ENCODE measurements around the gene PRR36.

PRR36 gene

DNA sequence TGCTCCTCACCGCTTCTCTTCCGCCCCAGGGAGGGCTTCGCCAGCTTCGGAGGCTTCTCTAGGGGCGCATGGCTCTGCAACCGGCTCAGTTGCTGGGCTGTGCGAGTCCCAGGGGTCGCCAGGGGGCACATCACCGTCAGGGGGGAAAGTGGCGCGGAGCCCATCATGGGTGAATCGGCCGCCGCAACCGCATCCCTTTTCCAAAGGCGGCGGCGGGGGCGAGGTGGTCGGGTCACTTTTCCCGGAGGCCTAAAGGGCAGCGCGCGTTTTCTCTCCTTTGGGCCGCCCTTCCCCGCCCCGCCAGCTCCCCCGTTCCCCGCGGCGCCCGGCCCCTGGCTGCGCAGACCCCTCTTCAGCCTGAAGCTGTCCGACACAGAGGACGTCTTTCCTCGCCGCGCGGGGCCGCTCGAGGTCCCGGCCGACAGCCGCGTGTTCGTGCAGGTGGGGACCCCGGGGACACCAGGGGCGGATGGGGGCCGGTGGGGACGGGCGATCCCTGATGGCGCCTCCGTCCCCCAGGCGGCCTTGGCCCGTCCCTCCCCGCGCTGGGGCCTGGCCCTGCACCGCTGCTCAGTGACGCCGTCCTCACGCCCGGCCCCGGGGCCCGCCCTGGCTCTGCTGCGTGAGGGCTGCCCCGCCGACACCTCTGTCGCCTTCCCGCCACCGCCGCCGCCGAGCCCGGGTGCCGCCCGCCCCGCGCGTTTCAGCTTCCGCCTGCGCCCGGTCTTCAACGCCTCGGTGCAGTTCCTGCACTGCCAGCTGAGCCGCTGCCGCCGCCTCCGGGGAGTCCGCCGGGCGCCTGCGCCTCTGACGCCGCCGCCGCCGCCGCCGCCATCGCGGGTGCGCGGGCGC is 42.1 kb upstream of the PRR36 start:
- TF ChIP-seq, protein P1, sequence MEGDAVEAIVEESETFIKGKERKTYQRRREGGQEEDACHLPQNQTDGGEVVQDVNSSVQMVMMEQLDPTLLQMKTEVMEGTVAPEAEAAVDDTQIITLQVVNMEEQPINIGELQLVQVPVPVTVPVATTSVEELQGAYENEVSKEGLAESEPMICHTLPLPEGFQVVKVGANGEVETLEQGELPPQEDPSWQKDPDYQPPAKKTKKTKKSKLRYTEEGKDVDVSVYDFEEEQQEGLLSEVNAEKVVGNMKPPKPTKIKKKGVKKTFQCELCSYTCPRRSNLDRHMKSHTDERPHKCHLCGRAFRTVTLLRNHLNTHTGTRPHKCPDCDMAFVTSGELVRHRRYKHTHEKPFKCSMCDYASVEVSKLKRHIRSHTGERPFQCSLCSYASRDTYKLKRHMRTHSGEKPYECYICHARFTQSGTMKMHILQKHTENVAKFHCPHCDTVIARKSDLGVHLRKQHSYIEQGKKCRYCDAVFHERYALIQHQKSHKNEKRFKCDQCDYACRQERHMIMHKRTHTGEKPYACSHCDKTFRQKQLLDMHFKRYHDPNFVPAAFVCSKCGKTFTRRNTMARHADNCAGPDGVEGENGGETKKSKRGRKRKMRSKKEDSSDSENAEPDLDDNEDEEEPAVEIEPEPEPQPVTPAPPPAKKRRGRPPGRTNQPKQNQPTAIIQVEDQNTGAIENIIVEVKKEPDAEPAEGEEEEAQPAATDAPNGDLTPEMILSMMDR (IDR thresholded peaks at IDR 0.05; ENCODE audit: extremely low read depth, insufficient read depth, missing control alignments), result no peak
- peak; percentile 75 for DNase-seq (ENCODE audit: low spot score)
- in situ Hi-C loops (cut with MboI; ENCODE audit: low pct_unique_long_range_greater_than_20kb, low sequenced_read_pairs, unreplicated experiment), result no loop called here

DNA sequence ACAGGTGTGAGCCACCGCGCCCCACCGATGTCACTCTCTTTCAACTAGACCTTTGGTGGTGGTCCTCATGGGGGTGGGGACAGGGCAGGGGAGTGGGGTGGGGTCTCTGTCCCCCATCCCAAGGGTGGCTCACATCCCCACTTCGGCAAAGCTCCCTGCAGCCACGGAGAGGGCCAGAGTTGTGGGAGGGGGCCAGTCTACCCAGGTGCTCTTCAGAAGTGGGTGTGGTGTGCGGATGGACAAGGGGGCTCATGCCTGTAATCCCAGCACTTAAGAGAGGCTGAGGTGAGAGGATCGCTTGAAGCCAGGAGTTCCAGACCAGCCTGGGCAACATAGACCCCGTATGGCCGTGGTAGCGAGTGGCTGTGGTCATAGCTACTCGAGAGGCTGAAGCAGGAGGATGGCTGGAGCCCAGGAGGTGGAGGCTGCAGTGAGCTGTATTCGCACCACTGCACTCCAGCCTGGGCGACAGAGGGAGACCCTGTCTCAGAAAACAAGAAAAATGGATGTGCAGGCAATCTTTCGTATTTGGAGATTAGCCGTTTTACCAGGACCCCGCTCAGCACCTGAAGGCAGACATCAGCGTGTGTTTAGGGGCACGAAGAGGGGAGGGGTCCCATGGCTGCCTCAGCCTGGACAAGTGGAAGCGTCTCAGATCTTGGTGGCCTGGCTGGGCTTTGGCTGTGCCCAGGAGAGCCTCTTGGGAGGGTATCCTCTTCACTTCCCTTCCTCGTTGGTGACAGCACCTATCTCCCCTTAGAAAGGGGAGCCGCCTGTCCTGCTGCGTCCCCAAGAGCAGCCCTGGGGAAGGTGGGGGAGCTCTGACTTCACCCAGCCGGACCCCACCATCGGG is 41.3 kb upstream of the PRR36 start:
- in situ Hi-C loops (cut with MboI; ENCODE audit: low pct_unique_long_range_greater_than_20kb, low sequenced_read_pairs, unreplicated experiment), result no loop called here

DNA sequence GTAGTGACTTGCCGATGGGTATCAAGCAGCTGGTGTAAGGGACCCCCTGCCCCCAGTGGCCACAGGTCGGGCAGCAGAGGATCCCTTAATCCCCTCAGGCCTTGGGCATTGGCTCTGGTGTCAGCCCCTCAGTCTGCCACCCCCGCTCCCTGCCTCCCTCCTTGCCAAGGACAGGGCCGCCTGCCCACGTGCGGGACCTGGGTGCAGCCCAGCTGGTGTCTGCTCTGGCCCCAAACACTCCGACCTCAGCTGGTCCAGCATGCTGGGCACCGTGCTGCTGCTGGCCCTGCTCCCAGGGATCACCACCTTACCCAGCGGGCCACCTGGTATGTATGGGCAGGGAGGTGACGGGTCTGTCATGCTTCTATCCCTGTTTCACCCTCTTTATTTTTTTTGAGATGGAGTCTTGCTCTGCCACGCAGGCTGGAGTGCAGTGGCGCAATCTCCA is 40.4 kb upstream of the PRR36 start, which contains the start of gene TGFBR3L:
TGFBR3L (plus strand) TSS at position 233 of the 448 bp plus-strand sequence.
- TF ChIP-seq, protein P1 (IDR thresholded peaks at IDR 0.05; ENCODE audit: extremely low read depth, insufficient read depth, missing control alignments), result no peak
- in situ Hi-C loops (cut with MboI; ENCODE audit: low pct_unique_long_range_greater_than_20kb, low sequenced_read_pairs, unreplicated experiment), result no loop called here
- DNase-seq (ENCODE audit: low spot score), result no peak

More for the DNA sequence above, 41.3 kb upstream of the PRR36 start:
- DNase-seq (ENCODE audit: low spot score), result no peak
- TF ChIP-seq, protein P1 (IDR thresholded peaks at IDR 0.05; ENCODE audit: extremely low read depth, insufficient read depth, missing control alignments), result no peak

DNA sequence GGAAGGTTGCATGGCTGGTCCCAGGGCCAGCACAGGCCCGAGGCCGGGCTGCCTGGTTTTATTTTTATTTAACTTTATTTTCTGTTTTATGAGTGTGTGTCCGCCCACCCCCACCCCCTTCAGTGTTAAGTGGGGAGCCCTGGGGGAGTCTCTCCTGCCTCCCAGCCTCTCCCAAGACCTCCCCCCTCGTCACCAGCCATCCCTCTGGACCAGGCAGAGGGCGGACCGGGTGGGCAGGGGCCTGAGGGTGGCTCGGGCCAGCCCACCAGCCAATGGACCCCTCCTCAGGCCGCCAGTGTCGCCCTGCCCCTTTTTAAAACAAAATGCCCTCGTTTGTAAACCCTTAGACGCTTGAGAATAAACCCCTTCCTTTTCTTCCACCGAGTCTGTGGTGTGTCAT is 39.9 kb upstream of the PRR36 start:
- TF ChIP-seq, protein P1 (IDR thresholded peaks at IDR 0.05; ENCODE audit: extremely low read depth, insufficient read depth, missing control alignments), result no peak
- DNase-seq (ENCODE audit: low spot score), result no peak
- in situ Hi-C loops (cut with MboI; ENCODE audit: low pct_unique_long_range_greater_than_20kb, low sequenced_read_pairs, unreplicated experiment), result no loop called here

DNA sequence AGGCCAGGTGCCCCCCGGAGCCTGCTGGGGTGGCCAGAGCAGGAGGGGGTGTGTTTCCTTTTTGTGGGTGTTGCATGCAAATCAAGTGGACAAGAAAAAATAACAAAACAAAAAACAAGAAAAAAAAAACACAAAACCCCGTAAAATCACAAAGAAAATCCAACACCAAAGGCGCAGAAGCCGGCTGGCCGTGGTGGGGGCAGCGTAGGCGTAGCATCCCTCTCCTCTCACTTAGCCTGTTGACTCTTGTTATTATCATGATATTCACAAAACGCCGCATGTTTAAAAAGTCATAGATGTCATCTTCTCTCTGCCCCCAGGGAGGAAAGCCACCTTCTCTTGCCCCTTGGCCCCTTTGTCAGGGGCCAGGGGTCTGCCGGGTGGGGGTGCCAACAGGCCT is 39.5 kb upstream of the PRR36 start:
- no peak for DNase-seq (ENCODE audit: low spot score)
- TF ChIP-seq, protein P1 (IDR thresholded peaks at IDR 0.05; ENCODE audit: extremely low read depth, insufficient read depth, missing control alignments), result no peak
- in situ Hi-C loops (cut with MboI; ENCODE audit: low pct_unique_long_range_greater_than_20kb, low sequenced_read_pairs, unreplicated experiment), result no loop called here

DNA sequence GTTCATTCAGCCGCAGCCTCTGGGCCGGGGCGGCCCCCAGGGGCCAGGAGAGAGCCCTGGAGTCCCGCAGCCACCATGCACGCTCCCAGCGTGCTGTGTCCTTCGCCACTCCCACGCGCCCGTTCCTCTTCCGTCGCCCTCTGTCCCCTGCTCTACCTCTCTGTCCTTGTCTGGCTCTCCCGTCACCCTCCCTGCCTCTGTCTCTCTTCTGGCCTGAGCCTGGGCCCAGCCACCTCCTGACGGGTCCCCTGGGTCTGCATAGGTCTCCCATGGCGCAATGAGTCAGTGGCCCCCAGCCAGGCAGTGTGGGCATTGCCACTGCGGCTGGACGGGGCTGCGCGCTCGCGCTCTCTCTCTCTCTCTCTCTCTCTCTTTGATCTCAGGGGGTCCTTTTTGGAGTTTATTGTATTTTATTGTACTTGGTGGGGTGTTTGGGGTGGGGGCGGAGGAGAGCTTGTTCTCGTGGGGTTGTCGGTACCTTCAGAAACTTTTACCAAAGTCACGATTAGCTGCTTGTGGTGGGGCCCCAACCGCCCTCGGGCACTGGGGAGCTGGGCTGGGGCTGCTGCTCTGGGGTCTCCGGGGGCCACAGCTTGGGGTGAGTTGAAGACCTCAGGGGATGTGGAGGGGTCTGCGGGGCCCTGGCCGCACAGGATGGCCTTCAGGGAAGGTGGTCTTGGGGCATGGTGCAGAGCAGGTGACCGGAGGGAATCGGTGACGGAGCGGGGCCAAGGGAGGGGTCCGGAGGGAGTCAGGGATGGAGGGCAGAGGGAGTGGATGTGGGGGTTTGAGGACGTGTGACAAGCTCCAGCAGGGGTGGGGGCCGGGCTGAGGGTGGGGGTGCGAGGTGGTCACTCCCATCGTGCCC is 38.7 kb upstream of the PRR36 start:
- TF ChIP-seq, protein P1 (IDR thresholded peaks at IDR 0.05; ENCODE audit: extremely low read depth, insufficient read depth, missing control alignments), result no peak
- no peak for DNase-seq (ENCODE audit: low spot score)
- in situ Hi-C loops (cut with MboI; ENCODE audit: low pct_unique_long_range_greater_than_20kb, low sequenced_read_pairs, unreplicated experiment), result no loop called here
